Spinal cord (tissue), 10 donors: Measurements from ENCODE around the gene ZNF641. TPM values are rescaled to one million over a fixed set of nuclear protein-coding genes. Genes with fewer than 3 reads are reported as not detected.
"Not testable (repeated sequence)": the region's sequence is repeated elsewhere in the genome, so short reads cannot be mapped to it uniquely, and the experiment has no call there.

Source experiments
- DNase-seq, 6 donors: peaks; one replicate each; pipeline versions ENCODE4 v3.0.0 to v3.0.0-alpha.2; 2013 to 2015; ENCODE audit warnings: low spot score in 6 of 6, low read depth in 4 of 6
- H3K27ac ChIP-seq: one replicate; pipeline ENCODE4 v1.5.1; 2013; ENCODE audit warnings: low read depth, low read length, control low read depth
- H3K27me3 ChIP-seq: one replicate; pipeline ENCODE4 v1.6.1; 2013; ENCODE audit warnings: low read length; ENCODE audit not compliant: control insufficient read depth, insufficient read depth
- H3K36me3 ChIP-seq: one replicate; pipeline ENCODE4 v1.6.1; 2013; ENCODE audit warnings: low read length; ENCODE audit not compliant: control insufficient read depth, insufficient read depth
- H3K4me1 ChIP-seq: one replicate; pipeline ENCODE4 v1.6.1; 2013; ENCODE audit warnings: low read length; ENCODE audit not compliant: control insufficient read depth, insufficient read depth
- H3K4me3 ChIP-seq: one replicate; pipeline ENCODE4 v1.5.1; 2013; ENCODE audit warnings: low read depth, low read length, control low read depth
- H3K9me3 ChIP-seq: one replicate; pipeline ENCODE4 v1.6.1; 2013; ENCODE audit warnings: low read length; ENCODE audit not compliant: control insufficient read depth, insufficient read depth
- WGBS: methylation state at CpG from one replicate; pipeline ENCODE4 v1.1.5; 2013; ENCODE audit warnings: missing lambda C conversion rate; ENCODE audit not compliant: insufficient coverage; 5-methylcytosine and 5-hydroxymethylcytosine counted together
- polyA plus RNA-seq, 2 donors: library from polyadenylated mRNA; unstranded; fragments of 120-200 nt; gene quantifications; one replicate each; pipeline ENCODE4 v1.2.1, GENCODE V29; 2013; ENCODE audit not compliant: insufficient read length in 2 of 2
- total RNA-seq, 2 donors: library from RNA; depleted of rRNA in 1 of 2; stranded (reverse); fragments of 120-200 nt in 1 of 2; fragments of >200 nt in 1 of 2; gene quantifications; one replicate each; pipeline versions ENCODE4 v1.2.3 to v1.2.4, GENCODE V29; 2013 to 2014
- donor health status: healthy.

Gene ZNF641
- total and polyA plus RNA-seq, 4 donors = 28.5 to 35.8 (median 31.3) TPM

DNA sequence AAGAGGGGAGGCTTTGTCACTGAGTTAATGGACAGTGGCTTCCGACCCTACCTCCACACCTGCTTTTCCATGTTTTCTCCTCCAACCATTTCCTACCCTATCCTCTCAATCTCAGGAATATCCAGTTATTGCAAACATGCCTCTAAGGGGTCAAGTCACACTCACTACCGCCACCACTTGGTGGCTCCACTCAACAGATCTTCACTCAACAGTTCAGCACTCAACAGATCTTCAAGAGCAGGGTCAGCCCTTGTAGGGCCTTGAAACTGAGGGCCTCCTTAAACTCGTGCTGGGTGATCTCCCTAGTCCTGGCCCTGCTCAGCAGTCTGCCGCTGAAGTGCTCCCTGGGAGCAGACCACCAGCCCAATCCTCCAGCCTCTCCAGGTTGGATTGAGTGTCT is 14.2 kb downstream of the ZNF641 start:
- Histone ChIP-seq H3K4me1 (no peaks in the 10 kb centered on the region), H3K36me3 (peaks cover 3% of the 10 kb centered on the region), H3K4me3 (no peak overlapping the region), H3K9me3 (no peaks in the 10 kb centered on the region), H3K27ac (no peak overlapping the region), H3K27me3 (no peaks in the 10 kb centered on the region)
- no peak for DNase-seq
- WGBS = 54% methylated on average over 4 of the region's 4 CpGs

- Histone ChIP-seq H3K4me1 (no peaks in the 10 kb centered on the region), H3K4me3 (no peak overlapping the region), H3K36me3 (peaks cover 3% of the 10 kb centered on the region), H3K27ac (no peak overlapping the region), H3K27me3 (no peaks in the 10 kb centered on the region), H3K9me3 (no peaks in the 10 kb centered on the region)
- no peak for DNase-seq
- WGBS = 83% methylated on average over 1 of the region's 2 CpGs
Observed at GRCh38 chr12:48336061-48336460, 14.7 kb downstream of the ZNF641 start.

- no peaks in the 10 kb centered on the region for H3K27me3 ChIP-seq
- DNase-seq = no peak
- 93% methylated on average over 2 of the region's 5 CpGs for whole genome bisulfite sequencing
- no peaks in the 10 kb centered on the region for H3K4me1 ChIP-seq
- H3K27ac ChIP-seq = no peak overlapping the region
- no peaks in the 10 kb centered on the region for H3K9me3 ChIP-seq
- peaks cover 3% of the 10 kb centered on the region for H3K36me3 ChIP-seq
- no peak overlapping the region for H3K4me3 ChIP-seq
Observed at GRCh38 chr12:48334808-48335207, 15.9 kb downstream of the ZNF641 start.

DNA sequence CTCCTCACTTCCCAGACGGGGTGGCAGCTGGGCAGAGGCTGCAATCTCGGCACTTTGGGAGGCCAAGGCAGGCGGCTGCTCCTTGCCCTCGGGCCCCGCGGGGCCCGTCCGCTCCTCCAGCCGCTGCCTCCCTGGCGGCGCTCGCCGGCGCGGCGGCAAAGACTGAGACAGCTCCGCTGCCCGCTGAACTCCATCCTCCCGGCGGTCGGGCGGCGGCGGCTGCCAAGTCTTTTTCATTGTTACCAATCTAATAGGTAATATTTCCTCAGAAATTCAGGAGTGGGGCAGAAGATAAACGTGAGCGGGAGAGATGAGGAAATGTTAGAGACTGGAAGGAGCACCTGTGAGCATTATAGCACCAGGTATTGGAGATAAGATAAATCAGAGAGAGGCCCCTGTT is 17.0 kb downstream of the ZNF641 start:
- not testable (repeated sequence) for H3K9me3 ChIP-seq, DNase-seq, H3K36me3 ChIP-seq, H3K4me3 ChIP-seq, H3K27ac ChIP-seq, H3K27me3 ChIP-seq, H3K4me1 ChIP-seq
- 92% methylated on average over 7 of the region's 26 CpGs for WGBS

- no CpG with 5 or more reads among the region's 2 CpGs for WGBS
- Histone ChIP-seq H3K4me3 (no peak overlapping the region), H3K4me1 (no peaks in the 10 kb centered on the region), H3K27ac (no peak overlapping the region), H3K27me3 (no peaks in the 10 kb centered on the region), H3K36me3 (no peaks in the 10 kb centered on the region), H3K9me3 (no peaks in the 10 kb centered on the region)
- no peak for DNase-seq
Observed at GRCh38 chr12:48331399-48331798, 19.3 kb downstream of the ZNF641 start.

- H3K36me3 ChIP-seq = no peaks in the 10 kb centered on the region
- no peaks in the 10 kb centered on the region for H3K4me1 ChIP-seq
- DNase-seq = no peak
- no peak overlapping the region for H3K4me3 ChIP-seq
- H3K27ac ChIP-seq = no peak overlapping the region
- H3K9me3 ChIP-seq = no peaks in the 10 kb centered on the region
- H3K27me3 ChIP-seq = no peaks in the 10 kb centered on the region
- WGBS = 85% methylated on average over 55 of the region's 55 CpGs
Observed at GRCh38 chr12:48329199-48329939, 21.4 kb downstream of the ZNF641 start.

DNA sequence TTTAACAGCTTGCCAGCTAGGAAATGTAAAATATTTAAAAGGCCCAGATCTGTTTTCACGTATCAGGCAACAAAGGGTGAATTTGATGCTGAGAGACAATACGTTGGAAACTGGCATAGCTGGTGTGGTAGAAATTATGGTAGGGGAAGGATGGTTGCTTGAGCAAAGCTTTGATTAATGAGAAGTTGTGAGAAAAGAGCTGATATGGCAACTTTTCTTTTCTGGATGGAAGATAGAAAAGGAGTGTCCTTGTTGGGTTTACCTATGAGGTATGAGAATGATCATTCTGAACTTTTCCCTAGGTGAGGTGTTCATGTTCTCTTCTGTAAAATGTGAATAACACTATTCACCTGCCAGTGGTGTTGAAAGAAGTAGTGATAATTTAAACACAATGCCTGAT is 34.2 kb downstream of the ZNF641 start:
- no peak overlapping the region for H3K4me3 ChIP-seq
- H3K9me3 ChIP-seq = no peaks in the 10 kb centered on the region
- H3K27ac ChIP-seq = no peak overlapping the region
- 89% methylated on average over 2 of the region's 2 CpGs for WGBS
- H3K27me3 ChIP-seq = no peaks in the 10 kb centered on the region
- no peaks in the 10 kb centered on the region for H3K36me3 ChIP-seq
- no peaks in the 10 kb centered on the region for H3K4me1 ChIP-seq
- no peak for DNase-seq

GRCh38 chr12:48311313-48311712 is 39.4 kb downstream of the ZNF641 start:
- no peak overlapping the region for H3K4me3 ChIP-seq
- no peaks in the 10 kb centered on the region for H3K27me3 ChIP-seq
- no peak for DNase-seq
- H3K36me3 ChIP-seq = no peaks in the 10 kb centered on the region
- no peaks in the 10 kb centered on the region for H3K9me3 ChIP-seq
- no peaks in the 10 kb centered on the region for H3K4me1 ChIP-seq
- WGBS = 38% methylated on average over 3 of the region's 3 CpGs
- H3K27ac ChIP-seq = no peak overlapping the region

DNA sequence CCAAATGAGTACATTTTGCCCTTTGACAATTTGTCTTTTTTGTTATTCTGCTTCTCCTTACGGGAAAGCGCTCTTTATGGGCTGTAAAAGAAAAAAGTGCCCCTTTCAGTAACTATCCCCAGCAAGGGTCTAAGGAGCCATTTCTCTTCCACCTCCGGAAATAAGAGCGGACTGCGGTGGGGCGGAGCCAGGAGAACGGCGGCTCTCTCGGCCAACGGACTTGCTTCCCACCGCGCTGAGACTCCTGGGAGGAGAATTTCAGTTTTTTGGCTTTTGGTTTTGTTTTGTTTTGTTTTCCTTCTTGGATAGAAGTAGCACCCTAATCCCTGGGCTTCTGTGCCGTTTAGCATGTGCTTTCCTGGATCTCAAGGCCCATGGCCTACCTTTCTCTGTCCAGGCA is 43.5 kb downstream of the ZNF641 start:
- Histone ChIP-seq H3K4me3 (no peak overlapping the region), H3K4me1 (no peaks in the 10 kb centered on the region), H3K27me3 (no peaks in the 10 kb centered on the region), H3K27ac (no peak overlapping the region), H3K9me3 (no peaks in the 10 kb centered on the region), H3K36me3 (no peaks in the 10 kb centered on the region)
- DNase-seq = no peak
- WGBS = 96% methylated on average over 11 of the region's 13 CpGs

GRCh38 chr12:48305190-48305589 is 45.5 kb downstream of the ZNF641 start:
- no peaks in the 10 kb centered on the region for H3K4me1 ChIP-seq
- no peaks in the 10 kb centered on the region for H3K36me3 ChIP-seq
- no peaks in the 10 kb centered on the region for H3K9me3 ChIP-seq
- no peaks in the 10 kb centered on the region for H3K27me3 ChIP-seq
- WGBS = no CpG with 5 or more reads among the region's 2 CpGs
- no peak overlapping the region for H3K27ac ChIP-seq
- no peak overlapping the region for H3K4me3 ChIP-seq
- no peak for DNase-seq
